Measurements from ENCODE around the gene HSPG2. TPM values are rescaled to one million over a fixed set of nuclear protein-coding genes. Genes with fewer than 3 reads are reported as not detected.

HSPG2 gene
- total RNA-seq, 1 experiment from 2014 or later, result 171 TPM

GRCh38 chr1:21774835-21775549 is 162.1 kb downstream of the HSPG2 start:
- ChIA-PET POLR2A (no interaction called here), CTCF (no interaction called here)
- no peak for DNase-seq (ENCODE audit: low read depth, low spot score)
- ATAC-seq, result no peak
- BruUV-seq (replicated peaks), result no TSS peak
- no peaks in the 10 kb centered on the region for H3K36me3 ChIP-seq (ENCODE audit: control insufficient read depth, insufficient read depth, low read length)
- intact Hi-C loops (cut with micrococcal nuclease; ENCODE audit: unreplicated experiment) (no loop called here), in situ Hi-C loops (cut with HindIII; ENCODE audit: low pct_unique_long_range_greater_than_20kb, low sequenced_read_pairs) (no loop called here)
- no peak for TF ChIP-seq TCF7L2 (IDR thresholded peaks at IDR 0.05; ENCODE audit: low read depth, low read length)
- no peak for TF ChIP-seq SIN3A (IDR thresholded peaks at IDR 0.05; ENCODE audit: borderline replicate concordance, insufficient read depth, low read depth, low read length)
- TF ChIP-seq, protein P1, sequence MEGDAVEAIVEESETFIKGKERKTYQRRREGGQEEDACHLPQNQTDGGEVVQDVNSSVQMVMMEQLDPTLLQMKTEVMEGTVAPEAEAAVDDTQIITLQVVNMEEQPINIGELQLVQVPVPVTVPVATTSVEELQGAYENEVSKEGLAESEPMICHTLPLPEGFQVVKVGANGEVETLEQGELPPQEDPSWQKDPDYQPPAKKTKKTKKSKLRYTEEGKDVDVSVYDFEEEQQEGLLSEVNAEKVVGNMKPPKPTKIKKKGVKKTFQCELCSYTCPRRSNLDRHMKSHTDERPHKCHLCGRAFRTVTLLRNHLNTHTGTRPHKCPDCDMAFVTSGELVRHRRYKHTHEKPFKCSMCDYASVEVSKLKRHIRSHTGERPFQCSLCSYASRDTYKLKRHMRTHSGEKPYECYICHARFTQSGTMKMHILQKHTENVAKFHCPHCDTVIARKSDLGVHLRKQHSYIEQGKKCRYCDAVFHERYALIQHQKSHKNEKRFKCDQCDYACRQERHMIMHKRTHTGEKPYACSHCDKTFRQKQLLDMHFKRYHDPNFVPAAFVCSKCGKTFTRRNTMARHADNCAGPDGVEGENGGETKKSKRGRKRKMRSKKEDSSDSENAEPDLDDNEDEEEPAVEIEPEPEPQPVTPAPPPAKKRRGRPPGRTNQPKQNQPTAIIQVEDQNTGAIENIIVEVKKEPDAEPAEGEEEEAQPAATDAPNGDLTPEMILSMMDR (IDR thresholded peaks at IDR 0.05), result no peak
- TF ChIP-seq REST (IDR thresholded peaks at IDR 0.05; ENCODE audit: insufficient read depth in 1 of 2, low read depth in 2 of 2, low read length in 1 of 2), result no peak
- no peak for TF ChIP-seq POLR2AphosphoS5 (IDR thresholded peaks at IDR 0.05; ENCODE audit: low read depth, low read length)
- H3K4me3 ChIP-seq (ENCODE audit: low read depth in 2 of 2, low read length in 2 of 2), result no peak overlapping the region
- no peak overlapping the region for H3K27ac ChIP-seq (ENCODE audit: low read length)
- H3K9me3 ChIP-seq (ENCODE audit: control insufficient read depth, insufficient read depth, low read depth, low read length), result no peaks in the 10 kb centered on the region
- no peaks in the 10 kb centered on the region for H3K27me3 ChIP-seq (ENCODE audit: control insufficient read depth, insufficient read depth, low read length)
- peaks cover 10% of the 10 kb centered on the region; the same call in 1 of the 2 replicates for H3K4me1 ChIP-seq (ENCODE audit: control insufficient read depth, insufficient read depth, low read length)

GRCh38 chr1:21773585-21773984 is 163.5 kb downstream of the HSPG2 start:
- no peaks in the 10 kb centered on the region for H3K27me3 ChIP-seq (ENCODE audit: control insufficient read depth, insufficient read depth, low read length)
- ChIA-PET POLR2A (interaction anchor here (0.6 kb wide), 2 partner anchors 15 to 255 kb away, joined by 4 to 5 read pairs; no protein-coding TSS in a partner anchor), CTCF (no interaction called here)
- no TSS peak for BruUV-seq (replicated peaks)
- H3K9me3 ChIP-seq (ENCODE audit: control insufficient read depth, insufficient read depth, low read depth, low read length), result no peaks in the 10 kb centered on the region
- in situ Hi-C loops (cut with HindIII; ENCODE audit: low pct_unique_long_range_greater_than_20kb, low sequenced_read_pairs), result no loop called here
- H3K4me3 ChIP-seq (ENCODE audit: low read depth in 2 of 2, low read length in 2 of 2), result no peak overlapping the region
- no peak overlapping the region for H3K27ac ChIP-seq (ENCODE audit: low read length)
- no peak for TF ChIP-seq REST (IDR thresholded peaks at IDR 0.05; ENCODE audit: insufficient read depth in 1 of 2, low read depth in 2 of 2, low read length in 1 of 2)
- TF ChIP-seq, protein P1 (IDR thresholded peaks at IDR 0.05), result no peak
- TF ChIP-seq SIN3A (IDR thresholded peaks at IDR 0.05; ENCODE audit: borderline replicate concordance, insufficient read depth, low read depth, low read length), result no peak
- TF ChIP-seq POLR2AphosphoS5 (IDR thresholded peaks at IDR 0.05; ENCODE audit: low read depth, low read length), result no peak
- no peak for TF ChIP-seq TCF7L2 (IDR thresholded peaks at IDR 0.05; ENCODE audit: low read depth, low read length)
- no peaks in the 10 kb centered on the region for H3K36me3 ChIP-seq (ENCODE audit: control insufficient read depth, insufficient read depth, low read length)
- ATAC-seq (no peak), DNase-seq (ENCODE audit: low read depth, low spot score) (no peak)
- peaks cover 10% of the 10 kb centered on the region; the same call in 1 of the 2 replicates for H3K4me1 ChIP-seq (ENCODE audit: control insufficient read depth, insufficient read depth, low read length)
- intact Hi-C loops (cut with micrococcal nuclease; ENCODE audit: unreplicated experiment), result no loop called here

All from Panc1 (cell line).